IMR-90 (cell line): ENCODE data around the gene SOX11. TPM values are rescaled to one million over a fixed set of nuclear protein-coding genes. Genes with fewer than 3 reads are reported as not detected.

ENCODE experiments used
- ATAC-seq: fragments of 200-7000 bp; cut with Tn5 transposase; 2 replicates; pipeline ENCODE4 v1.9.1; 2020; ENCODE audit warnings: low read depth, mild to moderate bottlenecking, moderate library complexity
- BruUV-seq: library from RNA; stranded (reverse); fragments of 400-500 nt; replicated peaks from 2 replicates; lab custom pipeline; 2021; lab: Mats Ljungman, UMichigan
- CTCF ChIA-PET: fragments of 300-600 bp; formaldehyde crosslinking; extraction: SDS; loops from one replicate; lab custom pipeline; 2021; ENCODE audit warnings: antibody characterized with exemption; lab: Yijun Ruan, JAX
- POLR2A ChIA-PET: fragments of 300-600 bp; sonication (Branson Sonifier 250); formaldehyde crosslinking; loops from one replicate; lab custom pipeline; 2022; ENCODE audit warnings: antibody characterized with exemption; ENCODE audit not compliant: unreplicated experiment; lab: Charles Lee
- DNase-seq: peaks from one replicate; pipeline ENCODE4 v3.0.0; 2013
- H2AFZ ChIP-seq: replicated peaks from 2 replicates; pipeline ENCODE3; 2013; ENCODE audit warnings: low read length, mild to moderate bottlenecking; ENCODE audit not compliant: poor library complexity
- H2AK5ac ChIP-seq: 2 replicates; pipeline ENCODE4 v1.6.1; 2013; ENCODE audit warnings: low read depth, low read length, inconsistent platforms
- H2AK9ac ChIP-seq: replicated peaks from 2 replicates; pipeline ENCODE3; 2013; ENCODE audit warnings: mild to moderate bottlenecking, low read depth, low read length, moderate library complexity; ENCODE audit not compliant: poor library complexity
- H2BK120ac ChIP-seq: 2 replicates; pipeline ENCODE4 v1.6.1; 2013; ENCODE audit warnings: low read depth, low read length, inconsistent platforms
- H2BK15ac ChIP-seq: 3 replicates; pipeline ENCODE4 v1.6.1; 2013; ENCODE audit warnings: low read depth, low read length, inconsistent platforms
- H2BK20ac ChIP-seq: 2 replicates; pipeline ENCODE4 v1.6.1; 2013; ENCODE audit warnings: low read depth, mild to moderate bottlenecking, inconsistent platforms, low read length, moderate library complexity
- H2BK5ac ChIP-seq: 2 replicates; pipeline ENCODE4 v1.6.1; 2013; ENCODE audit warnings: mild to moderate bottlenecking, low read depth, low read length, inconsistent platforms; ENCODE audit not compliant: poor library complexity, severe bottlenecking
- H3K14ac ChIP-seq: replicated peaks from 2 replicates; pipeline ENCODE4 v1.6.1; 2013; ENCODE audit warnings: low read depth, low read length, inconsistent platforms
- H3K18ac ChIP-seq: 2 replicates; pipeline ENCODE4 v1.6.1; 2013; ENCODE audit warnings: low read depth, low read length, control low read depth
- H3K23ac ChIP-seq: 2 replicates; pipeline ENCODE4 v1.6.1; 2013; ENCODE audit warnings: low read depth, low read length, inconsistent platforms
- H3K27ac ChIP-seq: 2 replicates; pipeline ENCODE4 v1.5.1; 2013; ENCODE audit warnings: mild to moderate bottlenecking, control low read depth, low read length; ENCODE audit not compliant: insufficient read depth
- H3K27me3 ChIP-seq: 2 replicates; pipeline ENCODE4 v1.6.1; 2013; ENCODE audit warnings: low read length; ENCODE audit not compliant: control insufficient read depth, insufficient read depth
- H3K36me3 ChIP-seq: 2 replicates; pipeline ENCODE4 v1.6.1; 2013; ENCODE audit warnings: low read length, mixed read lengths; ENCODE audit not compliant: control insufficient read depth, insufficient read depth
- H3K4ac ChIP-seq: 2 replicates; pipeline ENCODE4 v1.6.1; 2013; ENCODE audit warnings: low read depth, low read length, inconsistent platforms
- H3K4me1 ChIP-seq: 2 replicates; pipeline ENCODE4 v1.6.1; 2013; ENCODE audit warnings: low read length, mixed read lengths; ENCODE audit not compliant: control insufficient read depth, insufficient read depth
- H3K4me2 ChIP-seq: 2 replicates; pipeline ENCODE4 v1.6.1; 2013; ENCODE audit warnings: low read depth, mild to moderate bottlenecking, control low read depth, low read length, moderate library complexity
- H3K4me3 ChIP-seq: 2 replicates; pipeline ENCODE4 v1.5.1; 2013; ENCODE audit warnings: low read depth, mild to moderate bottlenecking, control low read depth, low read length, moderate library complexity; ENCODE audit not compliant: insufficient read depth
- H3K56ac ChIP-seq: 2 replicates; pipeline ENCODE4 v1.6.1; 2013; ENCODE audit warnings: low read length, inconsistent platforms; ENCODE audit not compliant: insufficient read depth; ENCODE audit errors: extremely low read depth
- H3K79me1 ChIP-seq, 2 experiments: 2 replicates each; pipeline ENCODE4 v1.6.1; 2013; ENCODE audit warnings: low read length in 2 of 2, inconsistent platforms in 1 of 2, low read depth in 1 of 2
- H3K9ac ChIP-seq: 2 replicates; pipeline ENCODE4 v1.6.1; 2013; ENCODE audit warnings: low read depth, low read length, control low read depth
- H3K9me1 ChIP-seq: 2 replicates; pipeline ENCODE4 v1.6.1; 2013; ENCODE audit warnings: low read length, inconsistent platforms; ENCODE audit not compliant: insufficient read depth
- H3K9me3 ChIP-seq: 2 replicates; pipeline ENCODE4 v1.6.1; 2013; ENCODE audit warnings: low read length; ENCODE audit not compliant: control insufficient read depth, insufficient read depth
- H4K20me1 ChIP-seq: 2 replicates; pipeline ENCODE4 v1.6.1; 2013; ENCODE audit warnings: low read length, inconsistent platforms; ENCODE audit not compliant: insufficient read depth
- H4K5ac ChIP-seq: 2 replicates; pipeline ENCODE4 v1.6.1; 2013; ENCODE audit warnings: mild to moderate bottlenecking, low read depth, low read length, control low read depth
- H4K8ac ChIP-seq, 2 experiments: 2 replicates each; pipeline ENCODE4 v1.6.1; 2013; ENCODE audit warnings: low read depth in 2 of 2, low read length in 2 of 2, control low read depth in 1 of 2, inconsistent platforms in 1 of 2
- H4K91ac ChIP-seq: 2 replicates; pipeline ENCODE4 v1.6.1; 2013; ENCODE audit warnings: low read depth, low read length, inconsistent platforms; ENCODE audit not compliant: insufficient read depth
- BHLHE40 ChIP-seq: fragments of 150-350 bp; IDR thresholded peaks from 2 replicates; pipeline ENCODE4 v1.6.1; 2016; ENCODE audit warnings: mild to moderate bottlenecking, low read depth, low read length
- CEBPB ChIP-seq: IDR thresholded peaks from 2 replicates; pipeline ENCODE4 v1.6.1; 2012; ENCODE audit warnings: low read depth, low read length, improper control_type of control experiment
- CTCF ChIP-seq: conservative IDR thresholded peaks from 2 replicates; pipeline ENCODE4 v1.5.1; 2012; ENCODE audit warnings: mild to moderate bottlenecking, low read depth, low read length, improper control_type of control experiment
- FOS ChIP-seq: fragments of 150-350 bp; IDR thresholded peaks from 2 replicates; pipeline ENCODE4 v1.6.1; 2016; ENCODE audit warnings: low read depth, low read length
- MAFK ChIP-seq: IDR thresholded peaks from 2 replicates; pipeline ENCODE4 v1.6.1; 2012; ENCODE audit warnings: low read depth, low read length, improper control_type of control experiment
- MAZ ChIP-seq: IDR thresholded peaks from 2 replicates; pipeline ENCODE4 v1.6.1; 2012; ENCODE audit warnings: low read depth, mild to moderate bottlenecking, low read length, improper control_type of control experiment, moderate library complexity, borderline replicate concordance
- MXI1 ChIP-seq: IDR thresholded peaks from 2 replicates; pipeline ENCODE4 v1.6.1; 2012; ENCODE audit warnings: low read depth, mild to moderate bottlenecking, low read length, moderate library complexity, borderline replicate concordance
- NFE2L2 ChIP-seq: fragments of 150-350 bp; IDR thresholded peaks from 2 replicates; pipeline ENCODE4 v1.6.1; 2016; ENCODE audit warnings: low read depth, mild to moderate bottlenecking, low read length
- RAD21 ChIP-seq: IDR thresholded peaks from 2 replicates; pipeline ENCODE4 v1.6.1; 2012; ENCODE audit warnings: low read length, improper control_type of control experiment
- RCOR1 ChIP-seq: IDR thresholded peaks from 2 replicates; pipeline ENCODE4 v1.6.1; 2012; ENCODE audit warnings: mild to moderate bottlenecking, low read length, improper control_type of control experiment; ENCODE audit not compliant: insufficient replicate concordance
- RFX5 ChIP-seq: IDR thresholded peaks from 2 replicates; pipeline ENCODE4 v1.8.0; 2012; ENCODE audit warnings: low read depth, mild to moderate bottlenecking, low read length, moderate library complexity
- SMC3 ChIP-seq: fragments of 150-350 bp; IDR thresholded peaks from 2 replicates; pipeline ENCODE4 v1.6.1; 2016; ENCODE audit warnings: low read depth, mild to moderate bottlenecking, antibody characterized with exemption, low read length, moderate library complexity
- WGBS, 2 experiments: methylation state at CpG; one replicate each; pipeline versions ENCODE4 v1.1.5 to v1.1.7; 2013; ENCODE audit warnings: missing lambda C conversion rate in 2 of 2; ENCODE audit not compliant: insufficient read length in 1 of 2; ENCODE audit errors: extremely low coverage in 2 of 2; 5-methylcytosine and 5-hydroxymethylcytosine counted together
- dilution Hi-C: fragments of 300-500 bp; cut with HindIII; formaldehyde crosslinking; loops from one replicate; pipeline ENCODE4 v1.14.3; 2018; ENCODE audit warnings: low sequenced_read_pairs; ENCODE audit not compliant: unreplicated experiment
- in situ Hi-C: fragments of 300-500 bp; cut with MboI; formaldehyde crosslinking; loops from 3 replicates; pipeline ENCODE4 v1.14.3; 2019; ENCODE audit warnings: low sequenced_read_pairs, inconsistent platforms, mixed read lengths
- intact Hi-C: fragments of 100-400 bp; cut with micrococcal nuclease; formaldehyde crosslinking; loops from 2 replicates; pipeline ENCODE4 v1.10.0; 2022
- polyA plus RNA-seq, 3 experiments: library from polyadenylated mRNA; depleted of rRNA; stranded (reverse); fragments of >200 nt; gene quantifications; 2 replicates each; pipeline ENCODE4 v1.2.3, GENCODE V29; 2012; ENCODE audit warnings: low replicate concordance in 1 of 3
- total RNA-seq: library from RNA; depleted of rRNA; stranded (reverse); fragments of >200 nt; gene quantifications from 2 replicates; pipeline ENCODE4 v1.2.3, GENCODE V29; 2012

Gene SOX11
- total and polyA plus RNA-seq, 2 of the 4 experiments (the other 2 are of a cell fraction): 1.9 to 2.2 TPM

GRCh38 chr2:5690286-5690685, 1.9 kb upstream of the SOX11 start:
- no peaks in the 10 kb centered on the region for H3K9me3 ChIP-seq
- in situ Hi-C loops (no loop called here), dilution Hi-C loops (no loop called here), intact Hi-C loops (loop anchor here (5.0 kb wide), 1 partner anchor 492 kb away; no protein-coding TSS in a partner anchor)
- H4K5ac ChIP-seq: no peak overlapping the region
- ATAC-seq (no peak), DNase-seq (peak; percentile 28)
- H2AFZ ChIP-seq: peak overlapping the region; percentile 9
- CTCF ChIA-PET: no interaction called here
- H3K27ac ChIP-seq: peak overlapping the region; percentile 43; the same call in 1 of the 2 replicates
- H2AK5ac ChIP-seq: no peak overlapping the region
- no peak overlapping the region for H4K8ac ChIP-seq
- BruUV-seq: no TSS peak
- H2BK20ac ChIP-seq: no peak overlapping the region
- peak overlapping the region; percentile 80 for H3K4me2 ChIP-seq
- no CpG with 5 or more reads among the region's 8 CpGs for WGBS, 2 experiments
- no peak overlapping the region for H3K23ac ChIP-seq
- H2AK9ac ChIP-seq: no peak overlapping the region
- no peak overlapping the region for H3K18ac ChIP-seq
- H2BK5ac ChIP-seq: no peak overlapping the region
- POLR2A ChIA-PET: no interaction called here
- no peaks in the 10 kb centered on the region for H3K27me3 ChIP-seq
- no peaks in the 10 kb centered on the region for H3K36me3 ChIP-seq
- peak overlapping the region; percentile 89 for H3K4me3 ChIP-seq
- no peak overlapping the region for H4K91ac ChIP-seq
- no peak overlapping the region for H3K4ac ChIP-seq
- H3K56ac ChIP-seq: no peak overlapping the region
- H3K4me1 ChIP-seq: peaks cover 3% of the 10 kb centered on the region; the same call in 1 of the 2 replicates
- no peak overlapping the region for H2BK120ac ChIP-seq
- no peaks in the 10 kb centered on the region for H3K9me1 ChIP-seq
- TF ChIP-seq SMC3 (no peak), CTCF (no peak), RFX5 (no peak), NFE2L2 (no peak), FOS (no peak), MXI1 (no peak), CEBPB (no peak), MAFK (no peak), BHLHE40 (no peak), RCOR1 (no peak), RAD21 (no peak), MAZ (no peak)
- H3K79me1 ChIP-seq: peaks cover 0 to 4% of the 10 kb centered on the region in 2 experiments; a peak in 2 of 4 replicates
- H3K9ac ChIP-seq: peak overlapping the region; percentile 93
- H4K20me1 ChIP-seq: peaks cover 12% of the 10 kb centered on the region; the same call in 1 of the 2 replicates
- no peak overlapping the region for H2BK15ac ChIP-seq
- no peak overlapping the region for H3K14ac ChIP-seq
